HepG2 (cell line): Measurements from ENCODE around the gene LDLRAP1. TPM values are rescaled to one million over a fixed set of nuclear protein-coding genes. Genes with fewer than 3 reads are reported as not detected.
A peak's percentile ranks its signal among the peaks of the same experiment; 100 is the strongest.

Source experiments
- ATAC-seq: fragments of 200-7000 bp; cut with Tn5 transposase; 3 replicates; pipeline ENCODE4 v1.9.1; 2020; ENCODE audit warnings: mild to moderate bottlenecking, moderate library complexity
- BruUV-seq: library from RNA; stranded (reverse); fragments of 400-500 nt; replicated peaks from 2 replicates; lab custom pipeline; 2021; lab: Mats Ljungman, UMichigan
- CTCF ChIA-PET: fragments of 300-600 bp; formaldehyde crosslinking; extraction: SDS; loops from one replicate; lab custom pipeline; 2021; ENCODE audit warnings: low total read pairs, inconsistent platforms, low intra/inter-chr PET ratio; lab: Yijun Ruan, JAX
- POLR2A ChIA-PET: fragments of 350-600 bp; sonication (Branson Sonifier 250); formaldehyde crosslinking; loops from one replicate; lab custom pipeline; 2020; ENCODE audit warnings: antibody characterized with exemption, inconsistent platforms; lab: Yijun Ruan, JAX
- DNase-seq: peaks from one replicate; pipeline ENCODE4 v3.0.0-alpha.2; 2015; ENCODE audit warnings: low spot score
- FAIRE-seq: peaks from 3 replicates; lab custom pipeline; 2011; peaks lifted over from hg19 to GRCh38; lab: Jason Lieb, UNC
- H2AFZ ChIP-seq: one replicate; pipeline ENCODE4 v1.6.1; 2011; ENCODE audit warnings: low read length, inconsistent platforms
- H3K27ac ChIP-seq: fragments of 300-600 bp; 3 replicates; pipeline ENCODE4 v1.8.0; 2011; ENCODE audit warnings: mixed run types, mild to moderate bottlenecking, mixed read lengths, low read length, inconsistent platforms; ENCODE audit not compliant: insufficient read depth; ENCODE audit errors: extremely low read length
- H3K27me3 ChIP-seq, 2 experiments: fragments of 200-600 bp in 1 of 2; 2 replicates in 1 of 2; 3 replicates in 1 of 2; pipeline versions ENCODE4 v1.6.0 to v1.8.0; 2011; ENCODE audit warnings: low read length in 2 of 2, mild to moderate bottlenecking in 2 of 2, moderate library complexity in 2 of 2, inconsistent platforms in 1 of 2; ENCODE audit not compliant: insufficient read depth in 2 of 2, control insufficient read depth in 1 of 2
- H3K36me3 ChIP-seq, 2 experiments: fragments of 200-600 bp in 1 of 2; replicated peaks in 1 of 2; 2 replicates in 1 of 2; 3 replicates in 1 of 2; pipeline versions ENCODE4 v1.5.1 to v1.8.0; 2011; ENCODE audit warnings: low read length in 2 of 2, inconsistent platforms in 1 of 2; ENCODE audit not compliant: insufficient read depth in 2 of 2, control insufficient read depth in 1 of 2
- H3K4me1 ChIP-seq: 2 replicates; pipeline ENCODE4 v1.5.1; 2012; ENCODE audit warnings: low read length, inconsistent platforms; ENCODE audit not compliant: insufficient read depth
- H3K4me2 ChIP-seq: 2 replicates; pipeline ENCODE4 v1.6.0; 2011; ENCODE audit warnings: low read depth, low read length, inconsistent platforms
- H3K4me3 ChIP-seq, 3 experiments: fragments of 200-600 bp in 1 of 3; sonication (generic), shearing (Covaris generic) in 1 of 3; replicated peaks in 1 of 3; 2 replicates each; pipeline ENCODE4 v1.5.1; 2011 to 2016; ENCODE audit warnings: low read length in 3 of 3, inconsistent platforms in 2 of 3, low read depth in 2 of 3, mild to moderate bottlenecking in 2 of 3, control low read depth in 1 of 3, mixed read lengths in 1 of 3; ENCODE audit not compliant: insufficient read depth in 1 of 3
- H3K79me2 ChIP-seq: one replicate; pipeline ENCODE4 v1.6.1; 2011; ENCODE audit warnings: low read length, inconsistent platforms; ENCODE audit not compliant: insufficient read depth
- H3K9ac ChIP-seq: 2 replicates; pipeline ENCODE4 v1.6.0; 2011; ENCODE audit warnings: mild to moderate bottlenecking, low read depth, low read length, inconsistent platforms; ENCODE audit not compliant: insufficient read depth
- H3K9me3 ChIP-seq: 2 replicates; pipeline ENCODE4 v1.5.1; 2012; ENCODE audit warnings: mild to moderate bottlenecking, low read length
- H4K20me1 ChIP-seq: 2 replicates; pipeline ENCODE4 v1.6.0; 2011; ENCODE audit warnings: inconsistent platforms, mild to moderate bottlenecking, low read length, moderate library complexity; ENCODE audit not compliant: insufficient read depth
- MXI1 ChIP-seq: IDR thresholded peaks from 3 replicates; pipeline ENCODE4 v1.6.1; 2012; ENCODE audit warnings: low read depth, low read length, inconsistent platforms, borderline replicate concordance
- PRMT3 ChIP-seq: sonication (generic); formaldehyde crosslinking; IDR thresholded peaks from 2 replicates; pipeline ENCODE4 v1.8.1; 2022; ENCODE audit warnings: low read depth, mild to moderate bottlenecking, moderate library complexity, missing genetic modification reagents, borderline replicate concordance
- ZFP36 ChIP-seq: fragments of 150-350 bp; IDR thresholded peaks from 2 replicates; pipeline ENCODE4 v1.6.1; 2018; ENCODE audit warnings: borderline replicate concordance, low read length, low read depth; ENCODE audit not compliant: partially characterized antibody
- ZNF629 ChIP-seq: sonication (generic); formaldehyde crosslinking; conservative IDR thresholded peaks from 2 replicates; pipeline ENCODE4 v1.5.0; 2020; ENCODE audit warnings: missing genetic modification reagents
- WGBS: methylation state at CpG from one replicate; pipeline ENCODE4 v1.1.6; 2017; ENCODE audit warnings: low lambda C conversion rate; 5-methylcytosine and 5-hydroxymethylcytosine counted together
- in situ Hi-C: cut with HindIII; loops from 2 replicates; pipeline ENCODE4 v1.10.0; 2017; ENCODE audit warnings: low pct_unique_long_range_greater_than_20kb; ENCODE audit not compliant: extremely low pct_ligation_motif_present
- intact Hi-C: fragments of 100-400 bp; cut with micrococcal nuclease; formaldehyde crosslinking; loops from one replicate; pipeline ENCODE4 v1.10.0; 2022; ENCODE audit not compliant: unreplicated experiment
- polyA plus RNA-seq, 8 experiments: library from polyadenylated mRNA; depleted of rRNA in 3 of 8; stranded (reverse) in 7 of 8; unstranded in 1 of 8; fragments of >200 nt; fragmentation: Illumina TruSeq in 4 of 8; extraction: Trizol in 4 of 8; gene quantifications; 2 replicates each; pipeline versions ENCODE4 v1.2.1 to v1.2.3, GENCODE V29; 2011 to 2016; ENCODE audit warnings: low read depth in 4 of 8, missing spikeins in 1 of 8, mixed read lengths in 1 of 8; ENCODE audit not compliant: insufficient read depth in 1 of 8
- total RNA-seq, 5 experiments: library from RNA; depleted of rRNA; stranded (reverse); fragments of >200 nt; fragmentation: Illumina TruSeq; extraction: Trizol; gene quantifications; 2 replicates each; pipeline ENCODE4 v1.2.3, GENCODE V29; 2016; ENCODE audit warnings: low read depth in 1 of 5

Gene LDLRAP1
- total and polyA plus RNA-seq, 2 of the 13 experiments (the other 11 are each of a cell fraction or from before 2014, with no cell fraction given) = 7.2 to 12.1 TPM

- H3K9me3 ChIP-seq = no peaks in the 10 kb centered on the region
- H3K27me3 ChIP-seq = no peaks in the 10 kb centered on the region
- H3K4me2 ChIP-seq = no peak overlapping the region
- no peak for FAIRE-seq
- H3K9ac ChIP-seq = no peak overlapping the region
- TF ChIP-seq PRMT3 (CRISPR knock-in tag) (no peak), ZNF629 (peak; percentile 73)
- no peak overlapping the region for H3K4me3 ChIP-seq
- in situ Hi-C loops = no loop called here
- 95% methylated on average over 8 of the region's 14 CpGs for WGBS
- no peaks in the 10 kb centered on the region for H4K20me1 ChIP-seq
- POLR2A ChIA-PET = interaction anchor here (1.0 kb wide), 1 partner anchor 11 kb away, joined by 3 read pairs; no protein-coding TSS in a partner anchor
- no peak for DNase-seq
- no peaks in the 10 kb centered on the region for H3K79me2 ChIP-seq
- H3K4me1 ChIP-seq = peaks cover 35% of the 10 kb centered on the region
- CTCF ChIA-PET = no interaction called here
- intact Hi-C loops = no loop called here
- peaks cover 1 to 6% of the 10 kb centered on the region in 2 experiments; a peak in 4 of 5 replicates for H3K36me3 ChIP-seq
- H2AFZ ChIP-seq = no peak overlapping the region
- H3K27ac ChIP-seq = no peak overlapping the region
- no TSS peak for BruUV-seq
- ATAC-seq = no peak
These were observed 11.7 kb downstream of the LDLRAP1 start for GRCh38 chr1:25554886-25555752.

- no peak for TF ChIP-seq MXI1
- TF ChIP-seq ZFP36 = peak; percentile 38
- Histone ChIP-seq H3K4me3 (no peak overlapping the region), H3K79me2 (no peaks in the 10 kb centered on the region), H3K27ac (no peak overlapping the region), H3K4me1 (peaks cover 29% of the 10 kb centered on the region), H2AFZ (no peak overlapping the region), H3K36me3 (peaks cover 4 to 6% of the 10 kb centered on the region in 2 experiments; a peak in 4 of 5 replicates), H3K9ac (no peak overlapping the region), H4K20me1 (no peaks in the 10 kb centered on the region), H3K27me3 (no peaks in the 10 kb centered on the region), H3K9me3 (no peaks in the 10 kb centered on the region), H3K4me2 (no peak overlapping the region)
- ChIA-PET CTCF (no interaction called here), POLR2A (no interaction called here)
- intact Hi-C loops = no loop called here
- no peak for ATAC-seq
- no TSS peak for BruUV-seq
- no peak for DNase-seq
- in situ Hi-C loops = no loop called here
- no peak for FAIRE-seq
- WGBS = 89% methylated on average over 5 of the region's 5 CpGs
These were observed 12.3 kb downstream of the LDLRAP1 start for GRCh38 chr1:25555753-25556092.
